AG09309 (cell line): ENCODE data around the gene ARHGEF38.

Experiments
- DNase-seq: peaks from one replicate; pipeline ENCODE4 v3.0.0-alpha.2; 2010; ENCODE audit warnings: low read depth
- H3K4me3 ChIP-seq: 2 replicates; pipeline ENCODE4 v1.5.1; 2011; ENCODE audit warnings: mild to moderate bottlenecking, low read depth, low read length, moderate library complexity; ENCODE audit not compliant: control insufficient read depth
- TF ChIP-seq, protein P1 (sequence below): IDR thresholded peaks from 2 replicates; pipeline ENCODE4 v1.5.1; 2011; ENCODE audit warnings: mild to moderate bottlenecking, low read depth, low read length, inconsistent platforms; ENCODE audit not compliant: insufficient read depth, control insufficient read depth; ENCODE audit errors: missing control alignments

Gene ARHGEF38

DNA sequence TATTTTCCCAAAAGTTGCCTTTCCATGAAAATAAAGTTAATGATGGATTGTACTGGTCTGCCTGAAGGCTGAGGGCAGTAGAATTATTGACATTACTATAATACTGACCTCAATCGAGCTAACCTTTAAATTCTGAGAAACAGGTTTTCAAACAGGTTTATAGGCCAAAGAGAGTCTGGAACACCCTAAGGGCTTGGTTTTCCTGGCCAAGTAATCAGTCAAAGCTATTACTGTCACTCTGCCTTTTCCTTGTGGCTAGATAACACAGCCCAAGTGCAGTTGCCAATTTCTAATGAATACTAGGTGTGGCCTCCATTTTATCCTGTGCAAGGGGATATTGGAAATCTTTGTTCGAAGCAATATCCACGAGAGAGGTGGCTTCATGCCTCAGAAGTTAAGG is 80.8 kb downstream of the ARHGEF38 start:
- H3K4me3 ChIP-seq: no peak overlapping the region
- TF ChIP-seq, protein P1, sequence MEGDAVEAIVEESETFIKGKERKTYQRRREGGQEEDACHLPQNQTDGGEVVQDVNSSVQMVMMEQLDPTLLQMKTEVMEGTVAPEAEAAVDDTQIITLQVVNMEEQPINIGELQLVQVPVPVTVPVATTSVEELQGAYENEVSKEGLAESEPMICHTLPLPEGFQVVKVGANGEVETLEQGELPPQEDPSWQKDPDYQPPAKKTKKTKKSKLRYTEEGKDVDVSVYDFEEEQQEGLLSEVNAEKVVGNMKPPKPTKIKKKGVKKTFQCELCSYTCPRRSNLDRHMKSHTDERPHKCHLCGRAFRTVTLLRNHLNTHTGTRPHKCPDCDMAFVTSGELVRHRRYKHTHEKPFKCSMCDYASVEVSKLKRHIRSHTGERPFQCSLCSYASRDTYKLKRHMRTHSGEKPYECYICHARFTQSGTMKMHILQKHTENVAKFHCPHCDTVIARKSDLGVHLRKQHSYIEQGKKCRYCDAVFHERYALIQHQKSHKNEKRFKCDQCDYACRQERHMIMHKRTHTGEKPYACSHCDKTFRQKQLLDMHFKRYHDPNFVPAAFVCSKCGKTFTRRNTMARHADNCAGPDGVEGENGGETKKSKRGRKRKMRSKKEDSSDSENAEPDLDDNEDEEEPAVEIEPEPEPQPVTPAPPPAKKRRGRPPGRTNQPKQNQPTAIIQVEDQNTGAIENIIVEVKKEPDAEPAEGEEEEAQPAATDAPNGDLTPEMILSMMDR: no peak
- no peak for DNase-seq

DNA sequence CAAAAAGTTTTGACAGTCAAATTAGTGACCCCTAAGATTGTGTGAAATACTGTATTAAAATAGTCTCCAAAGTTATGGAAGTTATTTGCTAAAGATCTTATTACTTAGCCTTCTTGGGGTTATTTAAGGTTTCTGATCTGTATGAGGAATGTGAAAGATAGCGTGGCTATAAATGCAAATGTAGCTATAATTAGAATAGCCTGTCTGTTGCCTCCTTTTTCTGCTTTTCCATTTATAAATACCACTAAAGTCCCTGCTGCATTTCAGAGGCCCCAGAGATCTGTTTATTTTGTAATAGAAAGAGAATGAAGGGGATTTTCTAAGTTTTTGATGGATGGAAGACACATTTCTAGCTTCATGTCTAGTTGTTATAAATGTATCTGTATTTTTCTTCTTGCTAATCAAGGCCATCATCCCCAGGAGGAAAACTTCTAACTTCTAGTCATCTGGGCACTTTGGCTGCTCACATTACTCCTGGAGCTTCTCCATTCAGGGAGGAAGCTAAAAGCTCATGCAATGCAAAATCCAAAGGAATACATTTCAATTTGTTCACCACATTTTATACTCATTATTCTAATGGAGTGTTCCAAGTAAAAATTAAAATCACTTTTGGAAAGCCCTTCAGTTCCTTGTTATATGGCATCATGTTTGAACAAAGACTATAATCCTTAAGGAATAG is 82.1 kb downstream of the ARHGEF38 start:
- TF ChIP-seq, protein P1: no peak
- no peak overlapping the region for H3K4me3 ChIP-seq
- DNase-seq: no peak

DNA sequence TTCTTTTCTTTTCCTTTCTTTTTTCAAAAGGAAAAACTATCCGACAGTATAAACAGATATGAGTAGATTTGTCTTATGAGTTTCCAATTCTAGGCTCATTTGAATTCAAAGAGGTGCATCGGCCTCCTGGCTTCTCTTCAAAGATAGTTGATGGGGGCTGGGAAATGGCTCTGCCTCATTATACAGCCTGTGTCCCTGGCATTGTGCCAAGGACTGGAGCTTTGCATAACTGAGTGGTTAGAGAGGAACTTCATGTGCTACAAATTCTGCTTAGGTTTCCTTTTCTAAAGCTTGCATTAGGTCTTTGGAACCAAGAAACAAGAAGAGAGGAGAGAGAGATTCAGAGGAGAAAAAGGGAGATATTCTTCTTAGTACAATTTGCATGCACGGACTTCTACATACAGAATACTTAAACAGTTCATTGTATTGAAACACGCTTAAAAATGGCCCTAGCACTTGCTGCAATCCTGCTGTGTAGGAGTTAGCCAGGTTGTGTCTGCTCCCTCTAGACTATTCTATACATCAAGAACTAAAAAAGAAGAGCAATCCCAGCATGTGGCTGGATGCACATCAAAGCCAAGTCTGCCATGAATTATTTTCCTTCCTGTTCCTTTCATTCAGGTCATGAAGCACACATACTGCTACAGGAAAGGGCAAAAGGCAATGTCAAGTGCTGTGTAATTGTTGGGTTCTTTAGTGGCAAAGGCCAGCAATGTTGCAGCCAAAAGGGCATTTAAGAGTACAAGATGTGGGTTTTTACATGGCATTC is 85.2 kb downstream of the ARHGEF38 start:
- DNase-seq: no peak
- TF ChIP-seq, protein P1: no peak
- no peak overlapping the region for H3K4me3 ChIP-seq

DNA sequence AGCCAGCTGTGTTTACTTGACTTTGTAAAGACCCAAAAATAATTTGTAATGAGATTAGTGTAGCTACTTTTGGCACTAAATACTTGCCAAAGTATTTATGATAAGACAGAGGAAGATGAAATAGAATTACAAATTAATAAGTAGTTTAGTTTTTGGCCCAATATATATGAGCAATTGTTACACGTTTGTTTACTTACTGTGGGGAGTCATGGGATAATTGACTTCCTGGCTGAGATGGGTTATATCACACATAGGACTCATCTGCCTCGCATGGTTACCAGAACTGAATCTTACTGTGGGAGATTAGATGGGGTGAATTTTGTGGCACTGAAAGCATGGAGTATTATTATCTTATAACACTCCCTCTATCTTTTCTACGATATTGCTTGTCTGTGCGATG is 89.4 kb downstream of the ARHGEF38 start:
- TF ChIP-seq, protein P1: no peak
- DNase-seq: no peak
- H3K4me3 ChIP-seq: no peak overlapping the region

DNA sequence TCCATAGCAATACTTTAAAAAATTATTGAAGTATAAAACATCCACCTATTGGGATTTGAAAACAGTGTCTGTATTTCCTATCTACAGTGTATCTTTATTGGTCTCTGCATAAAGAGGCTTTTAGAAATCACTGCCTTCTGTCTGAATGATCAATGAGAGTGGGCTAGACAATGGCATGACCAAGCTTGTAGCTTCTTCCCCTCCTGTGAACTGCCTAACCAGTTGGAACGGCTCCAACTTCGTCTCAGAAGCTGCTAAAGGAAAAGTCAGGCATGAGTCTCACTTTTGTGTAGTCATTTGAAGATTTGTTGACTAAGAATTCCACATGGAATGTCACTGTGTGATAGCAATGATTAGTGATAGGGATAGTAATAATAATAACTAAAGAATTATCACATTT is 91.8 kb downstream of the ARHGEF38 start:
- TF ChIP-seq, protein P1: no peak
- no peak for DNase-seq
- H3K4me3 ChIP-seq: no peak overlapping the region

DNA sequence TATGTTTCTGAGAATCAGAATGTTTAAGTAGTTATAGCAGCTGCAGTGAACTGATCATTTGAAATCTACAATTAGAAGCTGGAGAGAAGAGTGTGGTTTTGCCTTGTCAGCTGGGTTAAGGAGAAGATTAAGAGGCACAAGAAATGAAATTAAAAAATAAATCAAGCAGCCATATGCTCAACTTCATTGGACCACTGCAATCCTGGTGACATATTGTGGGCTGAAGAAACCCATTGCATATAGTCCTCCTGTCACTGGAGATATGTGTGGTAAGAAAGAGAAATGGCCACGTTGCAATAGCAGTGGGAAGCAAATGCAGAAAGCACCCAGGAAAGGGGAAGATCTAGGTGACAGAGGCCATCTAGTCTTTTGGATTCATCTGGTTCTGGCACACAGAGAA is 93.0 kb downstream of the ARHGEF38 start:
- no peak overlapping the region for H3K4me3 ChIP-seq
- DNase-seq: no peak
- TF ChIP-seq, protein P1: no peak
